Vagina (tissue), 2 donors: Measurements from ENCODE around the gene CAMK2A. TPM values are rescaled to one million over a fixed set of nuclear protein-coding genes. Genes with fewer than 3 reads are reported as not detected.

ENCODE experiments used
- DNase-seq, 2 donors: peaks; one replicate each; pipeline ENCODE4 v3.0.0-alpha.2; 2017; ENCODE audit errors: extremely low spot score in 2 of 2
- H3K27ac ChIP-seq: fragments of 200-600 bp; sonication (generic); one replicate; pipeline ENCODE4 v1.5.1; 2019
- H3K27me3 ChIP-seq: fragments of 200-600 bp; sonication (generic); one replicate; pipeline ENCODE4 v1.5.1; 2019
- H3K36me3 ChIP-seq, 2 donors: fragments of 200-600 bp; sonication (generic); one replicate each; pipeline ENCODE4 v1.5.1; 2017 to 2019
- H3K4me1 ChIP-seq: fragments of 200-600 bp; sonication (generic); one replicate; pipeline ENCODE4 v1.5.1; 2019
- H3K4me3 ChIP-seq, 2 donors: fragments of 200-600 bp; sonication (generic); 1 replicate in 1 of 2; 2 replicates in 1 of 2; pipeline ENCODE4 v1.5.1; 2016 to 2019
- H3K9me3 ChIP-seq: fragments of 200-600 bp; sonication (generic); one replicate; pipeline ENCODE4 v1.5.1; 2019
- POLR2A ChIP-seq, 2 donors: fragments of 450-650 bp; IDR thresholded peaks; one replicate each; pipeline ENCODE4 v1.6.1; 2017; ENCODE audit warnings: antibody characterized with exemption in 2 of 2, mild to moderate bottlenecking in 2 of 2, moderate library complexity in 2 of 2
- POLR2AphosphoS5 ChIP-seq, 2 donors: sonication (generic); formaldehyde crosslinking; IDR thresholded peaks; one replicate each; pipeline ENCODE4 v1.9.0; 2017; ENCODE audit warnings: antibody characterized with exemption in 2 of 2, mild to moderate bottlenecking in 2 of 2, low read depth in 1 of 2; ENCODE audit not compliant: insufficient read depth in 1 of 2
- intact Hi-C: fragments of 100-400 bp; cut with DNase I; formaldehyde crosslinking; loops from one replicate; pipeline ENCODE4 v1.15.1; 2023
- total RNA-seq: library from RNA; depleted of rRNA; stranded (reverse); fragments of >200 nt; gene quantifications from one replicate; pipeline ENCODE4 v1.2.3, GENCODE V29; 2016
- TF ChIP-seq, protein P1 (sequence below), 3 experiments: fragments of 450-650 bp in 2 of 3; fragments of 200-600 bp in 1 of 3; sonication (generic) in 1 of 3; IDR thresholded peaks; one replicate each; pipeline ENCODE4 v1.5.1; 2017 to 2019; ENCODE audit warnings: antibody characterized with exemption in 3 of 3, mild to moderate bottlenecking in 2 of 3, moderate library complexity in 2 of 3

The CAMK2A gene
- 0.49 TPM for total RNA-seq

DNA sequence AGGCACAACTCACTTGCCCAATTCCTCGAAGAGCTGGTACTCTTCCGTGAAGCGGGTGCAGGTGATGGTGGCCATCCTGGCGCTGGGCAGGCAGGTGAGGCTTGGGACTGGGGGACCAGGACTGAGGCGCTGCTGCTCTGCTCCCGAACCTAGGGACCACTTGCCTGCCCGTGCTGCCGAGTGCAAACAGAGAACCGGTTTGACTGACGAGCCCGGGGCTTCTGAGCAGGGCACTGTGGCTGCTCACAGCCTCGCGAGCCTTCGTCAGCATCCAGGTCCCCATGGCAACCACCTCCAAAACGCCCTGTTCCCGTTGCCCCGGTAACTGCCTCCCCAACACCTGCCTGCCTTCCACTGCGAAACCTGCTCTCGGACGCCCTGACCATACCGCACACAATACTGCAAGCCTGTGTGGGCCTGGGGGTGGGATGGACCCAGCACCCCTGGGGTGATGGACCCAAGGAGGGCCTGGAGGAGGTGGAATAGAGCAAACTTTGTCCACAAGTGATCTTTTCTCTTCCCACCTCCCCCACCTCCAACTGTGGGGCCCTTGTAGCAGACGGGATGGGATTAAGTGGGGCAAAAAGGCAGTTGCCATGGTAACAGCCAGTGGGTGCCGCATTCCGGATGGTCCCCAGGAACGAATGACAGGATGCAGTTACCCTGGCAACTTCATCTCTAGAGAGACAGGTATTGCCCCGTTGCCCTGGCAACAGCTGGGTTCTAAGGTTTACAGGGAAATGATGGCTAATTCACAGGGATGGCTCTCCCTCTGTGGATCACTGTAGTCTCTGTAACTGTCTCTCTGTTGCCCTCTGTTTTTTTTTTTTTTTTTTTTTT is at the start of gene CAMK2A:
CAMK2A (minus strand) TSS at position 223 of the 840 bp plus-strand sequence; CDS start at position 75, 148 bp downstream.
- Histone ChIP-seq H3K4me1 (peaks cover 13% of the 10 kb centered on the region), H3K9me3 (no peaks in the 10 kb centered on the region), H3K36me3 (no peaks in the 10 kb centered on the region), H3K27me3 (no peaks in the 10 kb centered on the region), H3K27ac (no peak within 1 kb of the TSS), H3K4me3 (no peak within 1 kb of the TSS)
- intact Hi-C loops: no loop called here
- TF ChIP-seq POLR2A (IDR thresholded peaks at IDR 0.05) (no peak), POLR2AphosphoS5 (IDR thresholded peaks at IDR 0.05; ENCODE audit: insufficient read depth in 1 of 2, low read depth in 1 of 2) (no peak)
- TF ChIP-seq, protein P1, sequence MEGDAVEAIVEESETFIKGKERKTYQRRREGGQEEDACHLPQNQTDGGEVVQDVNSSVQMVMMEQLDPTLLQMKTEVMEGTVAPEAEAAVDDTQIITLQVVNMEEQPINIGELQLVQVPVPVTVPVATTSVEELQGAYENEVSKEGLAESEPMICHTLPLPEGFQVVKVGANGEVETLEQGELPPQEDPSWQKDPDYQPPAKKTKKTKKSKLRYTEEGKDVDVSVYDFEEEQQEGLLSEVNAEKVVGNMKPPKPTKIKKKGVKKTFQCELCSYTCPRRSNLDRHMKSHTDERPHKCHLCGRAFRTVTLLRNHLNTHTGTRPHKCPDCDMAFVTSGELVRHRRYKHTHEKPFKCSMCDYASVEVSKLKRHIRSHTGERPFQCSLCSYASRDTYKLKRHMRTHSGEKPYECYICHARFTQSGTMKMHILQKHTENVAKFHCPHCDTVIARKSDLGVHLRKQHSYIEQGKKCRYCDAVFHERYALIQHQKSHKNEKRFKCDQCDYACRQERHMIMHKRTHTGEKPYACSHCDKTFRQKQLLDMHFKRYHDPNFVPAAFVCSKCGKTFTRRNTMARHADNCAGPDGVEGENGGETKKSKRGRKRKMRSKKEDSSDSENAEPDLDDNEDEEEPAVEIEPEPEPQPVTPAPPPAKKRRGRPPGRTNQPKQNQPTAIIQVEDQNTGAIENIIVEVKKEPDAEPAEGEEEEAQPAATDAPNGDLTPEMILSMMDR (IDR thresholded peaks at IDR 0.05): no peak
- DNase-seq: no peak

- Histone ChIP-seq H3K36me3 (no peaks in the 10 kb centered on the region), H3K4me1 (no peaks in the 10 kb centered on the region), H3K9me3 (no peaks in the 10 kb centered on the region), H3K4me3 (no peak overlapping the region), H3K27me3 (no peaks in the 10 kb centered on the region), H3K27ac (no peak overlapping the region)
- intact Hi-C loops: no loop called here
- no peak for DNase-seq
- TF ChIP-seq POLR2A (IDR thresholded peaks at IDR 0.05) (no peak), POLR2AphosphoS5 (IDR thresholded peaks at IDR 0.05; ENCODE audit: insufficient read depth in 1 of 2, low read depth in 1 of 2) (no peak)
- TF ChIP-seq, protein P1 (IDR thresholded peaks at IDR 0.05): no peak
Observed at GRCh38 chr5:150339165-150339564, 49.6 kb upstream of the CAMK2A start.

DNA sequence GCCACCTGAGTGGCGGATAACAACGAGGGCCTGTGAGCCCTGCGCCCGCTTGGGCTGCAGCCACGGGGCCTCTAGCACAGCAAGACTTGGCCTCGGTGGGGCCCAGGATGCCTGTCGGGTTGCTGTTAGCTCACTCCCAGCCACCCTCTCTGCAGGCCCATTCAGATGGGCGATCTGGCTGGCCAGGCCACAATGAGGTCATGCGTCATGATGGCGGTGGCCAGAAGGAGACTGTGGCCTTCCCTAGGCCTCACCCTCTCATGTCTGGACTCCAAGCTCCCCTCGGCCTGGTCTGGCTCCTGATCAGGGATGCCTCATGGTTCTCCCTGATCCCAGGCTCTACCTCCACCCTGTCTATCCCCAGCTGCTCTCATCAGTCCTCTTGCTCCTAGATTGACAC is 49.0 kb upstream of the CAMK2A start:
- DNase-seq: no peak
- H3K27ac ChIP-seq: no peak overlapping the region
- no peaks in the 10 kb centered on the region for H3K27me3 ChIP-seq
- H3K4me1 ChIP-seq: no peaks in the 10 kb centered on the region
- H3K4me3 ChIP-seq: no peak overlapping the region
- TF ChIP-seq POLR2AphosphoS5 (IDR thresholded peaks at IDR 0.05; ENCODE audit: insufficient read depth in 1 of 2, low read depth in 1 of 2) (no peak), POLR2A (IDR thresholded peaks at IDR 0.05) (no peak)
- TF ChIP-seq, protein P1 (IDR thresholded peaks at IDR 0.05): no peak
- no peaks in the 10 kb centered on the region for H3K9me3 ChIP-seq
- no peaks in the 10 kb centered on the region for H3K36me3 ChIP-seq
- intact Hi-C loops: no loop called here

DNA sequence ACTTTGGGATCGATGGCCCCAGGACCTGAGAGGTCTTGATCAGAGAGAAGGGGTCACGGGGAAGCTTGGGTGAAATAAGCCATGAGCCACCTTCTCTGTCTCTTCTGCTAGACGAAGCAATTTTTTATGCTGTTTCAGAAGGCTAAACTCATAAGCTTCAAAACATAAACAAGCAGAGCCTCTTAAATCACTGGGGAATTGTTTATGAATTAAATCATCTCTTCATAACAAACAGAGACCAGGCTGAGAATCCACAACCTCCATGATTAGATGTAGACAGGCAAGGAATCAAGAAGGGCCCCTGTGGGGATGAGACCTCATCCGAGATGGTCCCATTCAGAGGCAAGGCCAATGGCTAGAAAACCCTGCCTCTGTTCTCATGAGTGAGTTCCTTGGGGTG is 46.2 kb upstream of the CAMK2A start:
- no peak for DNase-seq
- Histone ChIP-seq H3K36me3 (no peaks in the 10 kb centered on the region), H3K27ac (no peak overlapping the region), H3K27me3 (no peaks in the 10 kb centered on the region), H3K4me1 (no peaks in the 10 kb centered on the region), H3K4me3 (no peak overlapping the region), H3K9me3 (no peaks in the 10 kb centered on the region)
- TF ChIP-seq, protein P1 (IDR thresholded peaks at IDR 0.05): no peak
- TF ChIP-seq POLR2A (IDR thresholded peaks at IDR 0.05) (no peak), POLR2AphosphoS5 (IDR thresholded peaks at IDR 0.05; ENCODE audit: insufficient read depth in 1 of 2, low read depth in 1 of 2) (no peak)
- intact Hi-C loops: no loop called here

- intact Hi-C loops: no loop called here
Observed at GRCh38 chr5:150333400-150333799, 43.8 kb upstream of the CAMK2A start.

More at GRCh38 chr5:150333400-150333799, 43.8 kb upstream of the CAMK2A start:
- TF ChIP-seq, protein P1 (IDR thresholded peaks at IDR 0.05): no peak
- TF ChIP-seq POLR2A (IDR thresholded peaks at IDR 0.05) (no peak), POLR2AphosphoS5 (IDR thresholded peaks at IDR 0.05; ENCODE audit: insufficient read depth in 1 of 2, low read depth in 1 of 2) (no peak)
- no peak for DNase-seq
- Histone ChIP-seq H3K27me3 (no peaks in the 10 kb centered on the region), H3K36me3 (no peaks in the 10 kb centered on the region), H3K27ac (no peak overlapping the region), H3K4me3 (no peak overlapping the region), H3K9me3 (no peaks in the 10 kb centered on the region), H3K4me1 (no peaks in the 10 kb centered on the region)
